NCI-H748 treated with DMSO at 0.1 percent for 48 hours (cell line): ENCODE results near the gene NKIRAS1.
"Not testable (repeated sequence)": the region's sequence is repeated elsewhere in the genome, so short reads cannot be mapped to it uniquely, and the experiment has no call there.

Source experiments
- DNase-seq: peaks from one replicate; lab custom pipeline; 2025; lab: John Stamatoyannopoulos, UW

Gene NKIRAS1

GRCh38 chr3:23940775-23941174 lies 24.0 kb upstream of the NKIRAS1 start:
- no peak for DNase-seq

- no peak for DNase-seq
Measured at GRCh38 chr3:23938688-23939087, 21.9 kb upstream of the NKIRAS1 start.

- DNase-seq, result no peak
Measured at GRCh38 chr3:23937296-23937695, 20.5 kb upstream of the NKIRAS1 start.

- DNase-seq, result no peak
Measured at GRCh38 chr3:23934253-23934652, 17.5 kb upstream of the NKIRAS1 start.

- no peak for DNase-seq
Measured at GRCh38 chr3:23932571-23932970, 15.8 kb upstream of the NKIRAS1 start.

- DNase-seq, result no peak
Measured at GRCh38 chr3:23931597-23931996, 14.8 kb upstream of the NKIRAS1 start.

- DNase-seq, result no peak
Measured at GRCh38 chr3:23928524-23928923, 11.7 kb upstream of the NKIRAS1 start.

GRCh38 chr3:23926736-23927135 lies 9.9 kb upstream of the NKIRAS1 start:
- no peak for DNase-seq

GRCh38 chr3:23926246-23926645 lies 9.5 kb upstream of the NKIRAS1 start:
- no peak for DNase-seq

GRCh38 chr3:23923786-23924185 lies 7.0 kb upstream of the NKIRAS1 start:
- no peak for DNase-seq

GRCh38 chr3:23921052-23921511 lies 4.3 kb upstream of the NKIRAS1 start:
- DNase-seq, result no peak

GRCh38 chr3:23920151-23920655 lies 3.4 kb upstream of the NKIRAS1 start:
- DNase-seq, result no peak

- DNase-seq, result no peak
Measured at GRCh38 chr3:23919628-23920027, 2.8 kb upstream of the NKIRAS1 start.

GRCh38 chr3:23918331-23918730 lies 1.5 kb upstream of the NKIRAS1 start:
- DNase-seq, result not testable (repeated sequence)

- DNase-seq, result not testable (repeated sequence)
Measured at GRCh38 chr3:23917679-23918303, 1.0 kb upstream of the NKIRAS1 start.

- no peak for DNase-seq
Measured at GRCh38 chr3:23916152-23916885, 471 bp downstream of the NKIRAS1 start.

- no peak for DNase-seq
Measured at GRCh38 chr3:23915537-23916108, 1.2 kb downstream of the NKIRAS1 start.

GRCh38 chr3:23913873-23914743 lies 2.7 kb downstream of the NKIRAS1 start:
- no peak for DNase-seq

GRCh38 chr3:23913182-23913581 lies 3.6 kb downstream of the NKIRAS1 start:
- no peak for DNase-seq

- not testable (repeated sequence) for DNase-seq
Measured at GRCh38 chr3:23912335-23912734, 4.5 kb downstream of the NKIRAS1 start.

GRCh38 chr3:23911397-23911796 lies 5.4 kb downstream of the NKIRAS1 start:
- DNase-seq, result no peak

GRCh38 chr3:23909341-23909740 lies 7.4 kb downstream of the NKIRAS1 start:
- no peak for DNase-seq
